GM21576 (cell line): Measurements from ENCODE around the gene NDUFB10.

ENCODE experiments used
- ATAC-seq: cut with Tn5 transposase; IDR thresholded peaks from one replicate; pipeline ENCODE4 v1.9.1; 2021; ENCODE audit warnings: mild to moderate bottlenecking, moderate library complexity; ENCODE audit not compliant: unreplicated experiment

NDUFB10 gene

DNA sequence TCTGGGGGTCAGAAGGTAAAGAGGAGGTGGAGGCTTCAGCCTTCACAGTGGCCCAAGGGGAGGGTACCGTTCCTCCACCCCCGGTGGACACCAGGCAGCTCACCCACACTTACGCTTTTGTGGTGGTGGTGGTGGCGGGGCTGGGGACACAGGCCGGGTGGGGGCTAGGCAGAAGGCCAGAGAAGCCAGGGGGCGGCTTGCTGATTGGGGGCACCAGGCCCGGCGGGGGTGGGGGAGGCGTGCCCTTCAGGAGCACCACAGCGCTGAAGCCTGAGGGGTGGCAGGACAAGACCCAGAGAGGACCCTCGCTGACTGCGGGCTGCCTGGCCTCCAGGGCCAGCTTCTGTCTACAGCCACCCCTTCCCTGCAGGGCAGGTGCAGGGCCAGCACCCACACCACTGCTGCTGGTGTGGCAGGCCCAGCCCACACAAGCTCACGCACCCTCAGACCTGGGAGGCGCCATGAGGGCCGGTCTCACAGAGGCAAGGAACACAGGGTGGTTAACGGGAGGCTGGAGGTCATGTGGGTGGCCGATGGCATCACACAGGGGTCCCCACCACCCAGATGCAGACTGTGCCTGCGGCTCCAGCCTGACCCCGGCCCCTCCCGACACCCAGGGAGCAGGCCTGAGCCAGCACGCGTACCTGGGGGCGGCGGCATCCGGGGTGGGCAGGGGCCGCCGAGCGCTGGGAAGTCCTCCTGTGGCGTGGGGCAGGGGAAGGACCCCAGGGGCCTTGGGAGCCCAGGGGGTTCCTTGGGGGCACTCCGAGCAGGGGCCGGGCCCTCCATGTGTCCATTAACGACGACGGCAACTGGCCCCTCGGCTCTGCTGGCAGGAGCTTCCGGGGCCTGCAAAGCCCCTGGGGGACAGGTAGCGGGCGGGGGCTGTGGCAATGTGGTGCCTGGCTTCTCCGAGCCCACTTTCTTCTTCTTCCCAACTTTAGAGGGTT, 39.8 kb downstream of the NDUFB10 start:
- ATAC-seq = no peak

DNA sequence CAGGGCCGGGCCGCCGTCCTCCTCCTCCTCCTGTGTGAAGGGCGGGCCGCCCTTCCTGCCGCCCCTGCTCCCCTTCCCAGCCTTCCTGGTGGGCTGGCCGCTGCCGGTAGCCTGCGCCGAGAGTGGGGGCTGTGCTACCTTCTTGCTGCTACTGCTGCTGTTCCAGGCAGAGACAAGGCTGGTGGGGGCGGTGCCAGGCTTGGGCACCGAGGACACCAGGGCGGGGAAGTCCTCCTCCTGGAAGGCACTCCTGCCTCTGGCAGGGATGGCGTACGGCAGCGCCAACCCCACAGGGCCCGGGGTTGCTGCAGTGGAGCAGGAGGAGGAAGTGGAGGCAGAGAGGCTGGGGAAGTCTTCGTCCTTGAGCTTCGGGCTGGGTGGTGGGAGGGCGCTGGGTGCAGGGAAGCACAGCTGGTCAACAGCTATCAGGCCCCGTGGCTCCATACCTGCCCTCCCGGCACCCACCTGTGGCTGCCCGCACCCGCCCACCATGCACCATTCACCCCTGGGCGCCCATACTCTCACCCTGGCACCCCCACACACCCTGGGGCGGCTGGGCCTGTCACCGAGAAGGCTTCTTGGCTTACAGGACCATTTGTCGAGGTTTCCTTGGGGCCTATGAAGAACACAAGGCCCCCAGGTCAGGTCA, 40.7 kb downstream of the NDUFB10 start:
- ATAC-seq = no peak

DNA sequence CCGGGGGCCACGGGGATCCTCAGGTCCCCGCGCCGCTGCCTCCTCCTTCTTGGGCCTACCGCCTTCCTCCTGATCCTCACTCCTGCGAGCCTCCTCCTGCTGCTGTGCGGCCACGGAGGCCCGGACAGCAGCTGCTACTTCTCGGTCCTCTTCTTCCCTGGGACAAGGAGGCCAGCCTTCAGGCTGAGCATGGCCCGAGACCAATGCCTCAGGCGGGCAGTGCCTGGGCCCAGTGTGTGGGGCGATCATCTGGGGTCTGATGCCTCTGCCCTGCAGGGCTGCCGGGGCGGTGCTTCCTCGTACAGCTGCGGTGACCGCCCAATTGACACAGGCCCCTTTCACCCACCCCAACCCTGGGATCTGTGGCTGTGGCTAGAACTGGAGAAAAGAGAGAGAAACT, 41.7 kb downstream of the NDUFB10 start:
- ATAC-seq = no peak

DNA sequence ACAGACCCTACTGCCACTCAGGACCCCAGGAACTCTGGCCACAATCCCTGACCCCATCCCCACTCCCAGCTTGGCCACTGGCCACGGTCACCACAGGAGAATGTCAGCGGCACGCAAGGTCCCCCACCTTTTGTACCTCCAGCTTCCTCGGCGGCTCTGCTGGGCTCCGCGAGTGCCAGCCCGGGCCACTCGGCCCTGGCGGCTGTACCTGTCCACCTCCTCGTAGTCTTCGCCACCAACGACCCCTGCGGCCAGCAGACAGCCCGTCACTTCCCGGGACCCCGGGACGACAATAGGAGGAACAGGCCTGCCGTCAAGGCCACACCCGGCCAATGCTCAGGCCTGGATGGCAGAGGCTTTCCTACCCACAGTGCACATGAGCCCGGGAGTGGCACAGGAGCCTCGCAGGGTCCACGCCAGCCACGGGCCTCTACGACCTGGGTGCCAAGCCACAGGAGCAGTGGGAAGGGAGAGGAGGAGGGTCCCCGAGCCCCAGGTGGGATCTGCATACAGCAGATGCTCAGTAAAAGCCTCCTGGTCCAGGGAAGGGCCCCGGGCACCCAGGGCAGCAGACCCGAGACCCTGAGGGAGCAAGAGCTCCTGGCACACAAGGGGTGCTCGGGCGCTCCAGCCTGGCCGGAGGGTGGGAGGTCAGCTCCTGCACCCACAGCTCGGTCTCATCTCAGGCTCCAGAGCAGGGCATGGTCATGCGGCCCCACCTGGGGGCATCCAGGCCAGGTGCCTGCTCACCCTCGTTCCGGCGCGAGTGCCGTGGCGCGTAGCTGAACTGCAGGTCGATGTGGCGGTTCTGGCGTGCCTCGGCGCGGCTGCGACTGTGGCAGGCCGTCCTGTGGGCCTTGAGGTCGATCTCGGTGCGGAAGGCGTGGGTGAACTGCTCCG, 42.4 kb downstream of the NDUFB10 start:
- no peak for ATAC-seq

DNA sequence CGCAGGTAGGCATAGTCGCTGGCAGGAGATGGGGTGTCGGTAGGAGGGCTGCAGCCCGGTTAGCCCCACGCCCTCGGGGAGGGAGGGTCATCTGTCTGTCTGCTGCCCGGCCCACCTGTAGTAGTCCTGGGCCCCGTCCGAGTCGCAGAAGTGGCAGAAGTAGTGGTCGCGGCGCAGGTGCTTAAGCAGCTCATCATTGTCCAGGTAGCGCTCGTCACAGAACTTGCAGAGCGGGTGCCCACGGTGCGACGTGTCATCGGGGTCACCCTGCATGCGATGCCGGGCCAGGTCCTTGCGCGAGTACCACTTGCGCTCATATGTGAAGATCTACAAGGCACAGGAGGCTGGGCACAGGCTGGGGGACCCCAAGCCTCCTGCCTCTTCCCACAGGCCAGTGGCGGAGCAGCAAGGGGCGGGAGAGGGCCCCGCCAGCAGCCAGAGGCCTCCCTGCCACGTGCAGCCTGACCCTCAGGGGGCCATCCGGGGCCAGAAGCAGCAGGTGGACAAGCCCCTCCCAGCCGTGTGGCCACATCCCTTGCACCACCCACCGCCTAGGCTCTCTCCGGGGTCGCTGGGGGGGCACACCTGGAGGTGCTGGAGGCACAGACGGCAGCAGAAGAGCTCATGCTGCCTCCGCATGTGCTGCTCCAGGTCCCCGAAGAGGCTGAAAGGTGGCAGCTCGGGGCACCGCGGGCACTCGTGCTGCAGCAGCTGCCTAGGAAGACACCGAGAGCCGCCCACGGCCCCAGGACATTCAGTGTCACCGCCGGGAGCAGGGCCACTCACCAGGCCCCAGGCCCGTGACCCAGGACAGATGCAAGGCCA, 43.3 kb downstream of the NDUFB10 start:
- ATAC-seq = no peak

DNA sequence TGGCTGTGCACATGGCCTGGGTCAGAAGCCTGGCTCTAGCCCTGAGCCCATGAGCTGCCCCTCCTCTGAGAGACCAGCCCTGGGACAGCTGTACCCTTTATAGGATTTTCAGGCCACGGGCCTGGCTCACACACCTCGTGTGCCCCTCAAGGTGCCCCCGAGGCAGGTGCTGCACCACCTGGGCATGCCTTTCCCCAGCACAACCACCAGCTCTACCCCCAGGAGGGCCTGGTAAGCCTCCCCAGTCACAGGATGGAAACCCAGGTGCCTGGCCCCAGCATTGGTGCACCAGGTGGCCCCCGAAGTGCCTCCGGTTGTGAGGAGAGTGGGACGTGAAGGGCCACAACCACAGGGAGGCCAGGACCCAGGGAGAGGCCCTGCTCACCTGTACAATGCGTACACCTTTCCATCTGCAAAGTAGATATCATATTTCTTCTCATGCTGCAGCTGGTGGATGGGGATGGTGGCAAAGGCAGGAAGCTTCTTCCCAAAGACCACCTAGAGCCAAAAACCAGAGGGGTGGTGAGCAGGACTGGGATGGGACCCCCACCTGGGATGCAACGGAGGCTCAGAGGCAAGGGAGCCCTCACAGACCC, 44.0 kb downstream of the NDUFB10 start:
- ATAC-seq = no peak

DNA sequence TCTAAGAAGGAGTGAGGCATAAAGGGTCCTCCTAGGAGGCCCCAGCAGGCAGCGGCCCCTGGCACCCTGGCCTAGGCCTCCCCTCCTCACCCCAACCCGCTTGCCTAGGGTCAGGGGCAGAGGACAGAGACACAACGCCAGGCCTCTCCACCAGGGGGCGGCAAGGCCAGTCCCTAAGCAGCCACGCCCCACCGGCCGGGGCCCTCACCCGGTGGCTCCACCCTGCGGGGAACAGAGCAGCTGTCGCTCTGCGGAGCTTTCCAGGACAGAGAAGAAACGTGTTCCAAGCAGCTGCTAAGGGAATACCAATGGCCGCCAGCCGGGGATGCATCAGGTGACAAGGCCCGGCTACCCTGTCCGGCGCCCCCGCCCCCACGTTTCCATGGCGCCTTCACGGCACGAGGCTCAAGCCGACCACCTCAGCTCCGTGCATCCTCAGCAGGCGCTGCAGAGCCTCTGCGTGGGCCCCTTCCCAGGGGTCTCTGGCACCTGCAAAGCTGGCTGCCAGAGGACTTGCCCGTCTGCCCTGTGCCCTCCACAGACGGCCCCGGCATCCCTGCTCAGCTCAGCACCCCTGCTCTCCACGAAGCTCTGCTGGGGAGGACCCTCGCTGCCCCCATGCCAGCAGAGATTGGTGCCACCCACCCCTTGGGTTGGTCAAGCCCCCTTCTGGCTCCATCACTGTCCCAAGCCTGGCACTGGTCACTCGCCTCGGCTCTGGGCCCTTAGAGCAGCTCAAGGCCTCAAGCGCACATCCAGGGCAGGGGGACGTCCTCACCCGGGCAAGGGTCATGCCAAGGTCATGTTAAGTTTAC, 44.7 kb downstream of the NDUFB10 start:
- peak; percentile 64 for ATAC-seq

DNA sequence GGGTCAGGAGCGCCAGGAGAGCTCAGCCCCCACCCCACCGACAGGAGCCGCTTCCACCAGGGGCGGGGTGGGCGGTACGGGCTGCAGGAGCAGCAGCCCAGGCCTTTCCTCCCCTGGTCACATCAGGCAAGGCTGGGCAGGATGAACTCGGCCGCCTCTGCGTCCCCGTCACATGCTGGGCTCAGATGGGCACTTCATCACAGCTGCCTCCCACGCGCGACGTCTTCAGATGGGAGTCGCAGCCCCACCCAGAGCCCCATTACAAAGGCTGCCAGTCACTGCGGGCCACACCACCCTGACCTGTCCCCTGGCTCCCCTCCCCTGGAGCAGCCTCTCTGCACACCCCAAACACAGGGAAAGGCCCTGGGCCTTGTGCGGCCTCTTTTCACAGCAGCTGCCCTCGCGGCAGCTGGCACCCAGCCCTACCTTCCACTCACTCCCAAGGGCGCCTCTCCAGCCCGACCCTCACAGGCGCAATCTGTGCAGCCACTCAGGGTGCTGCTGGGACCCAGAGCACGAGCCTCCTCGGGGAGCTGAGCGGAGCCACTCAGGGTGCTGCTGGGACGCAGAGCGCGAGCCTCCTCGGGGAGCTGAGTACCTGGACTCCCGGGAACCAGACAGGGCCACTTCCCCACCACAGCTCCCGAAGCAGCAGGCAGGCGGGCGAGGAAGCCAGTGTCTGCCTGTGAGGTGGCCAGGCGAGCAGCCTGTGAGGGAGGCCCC, 45.6 kb downstream of the NDUFB10 start:
- ATAC-seq = no peak

DNA sequence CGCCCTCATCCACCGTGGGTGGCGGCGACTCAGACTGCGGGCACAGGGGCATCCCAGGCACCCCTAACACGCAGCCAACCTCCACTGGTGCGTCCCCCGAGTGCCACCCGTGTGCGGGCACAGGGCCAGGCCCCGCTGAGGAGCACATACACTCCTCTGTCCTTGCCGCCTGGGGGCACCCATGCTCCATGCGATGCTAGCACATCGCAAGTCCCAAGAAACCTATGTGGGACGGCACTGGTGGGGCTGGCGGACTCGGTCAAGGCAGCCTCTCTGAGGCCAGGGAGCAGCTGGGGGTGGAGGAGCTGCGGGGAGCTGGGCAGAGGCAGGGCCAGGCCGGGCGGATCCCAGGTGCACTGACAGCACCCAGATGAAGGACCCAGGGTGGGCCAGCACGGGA, 46.3 kb downstream of the NDUFB10 start:
- no peak for ATAC-seq

DNA sequence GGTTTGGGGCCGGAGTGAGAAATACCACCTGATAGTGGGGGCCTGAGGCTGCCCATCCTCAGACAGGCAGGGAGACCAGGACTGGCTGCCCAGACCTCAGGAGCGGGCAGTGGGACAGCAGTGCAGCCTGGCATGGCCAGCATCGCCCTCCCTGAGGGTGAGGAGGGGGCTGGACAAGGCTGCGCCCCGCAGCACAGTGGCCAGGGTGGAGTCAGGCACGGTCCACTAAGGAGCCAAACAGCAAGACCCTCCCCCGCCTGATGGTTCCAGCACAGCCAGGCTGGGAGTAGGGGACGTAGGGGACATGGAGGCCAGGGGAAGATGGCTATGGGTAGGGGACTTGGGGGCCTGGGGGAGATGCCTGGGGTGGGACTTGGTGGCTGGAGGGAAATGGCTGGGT, 47.0 kb downstream of the NDUFB10 start:
- no peak for ATAC-seq

DNA sequence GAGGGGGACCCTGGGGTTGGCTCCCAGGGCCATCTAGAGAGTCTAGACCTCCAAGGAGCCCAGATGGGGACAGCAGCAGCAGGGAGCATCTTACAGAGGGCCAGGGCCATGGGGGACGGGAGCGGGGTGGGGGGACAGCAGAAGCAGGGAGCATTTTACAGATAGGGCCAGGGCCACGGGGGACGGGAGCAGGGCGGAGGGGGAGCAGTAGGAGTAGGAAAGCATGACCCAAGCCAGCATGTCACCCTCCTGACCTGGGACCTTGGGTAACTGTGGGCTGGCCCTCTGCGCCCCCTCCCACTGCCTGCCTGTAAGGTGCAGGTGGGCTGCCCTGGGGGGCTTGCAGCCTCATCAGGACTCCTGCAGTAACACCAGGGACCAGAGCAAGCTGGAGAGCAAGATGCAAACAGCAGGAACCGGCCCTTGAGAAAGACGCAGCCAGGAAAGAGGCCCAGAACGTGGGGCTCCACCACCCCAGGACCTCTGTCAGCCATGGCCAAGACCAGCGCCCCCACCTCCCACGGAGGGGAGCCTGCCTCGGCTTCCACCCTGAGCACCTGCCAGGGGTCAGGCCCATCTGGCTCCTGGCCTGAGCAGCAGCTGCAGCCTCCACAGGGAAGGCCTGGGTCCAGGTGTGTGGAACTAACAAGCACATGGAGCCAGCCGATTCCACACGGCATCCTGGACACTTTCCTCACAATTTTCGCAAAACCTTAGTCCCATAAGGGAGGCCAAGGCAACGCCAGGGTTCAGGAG, 47.9 kb downstream of the NDUFB10 start:
- ATAC-seq = no peak

DNA sequence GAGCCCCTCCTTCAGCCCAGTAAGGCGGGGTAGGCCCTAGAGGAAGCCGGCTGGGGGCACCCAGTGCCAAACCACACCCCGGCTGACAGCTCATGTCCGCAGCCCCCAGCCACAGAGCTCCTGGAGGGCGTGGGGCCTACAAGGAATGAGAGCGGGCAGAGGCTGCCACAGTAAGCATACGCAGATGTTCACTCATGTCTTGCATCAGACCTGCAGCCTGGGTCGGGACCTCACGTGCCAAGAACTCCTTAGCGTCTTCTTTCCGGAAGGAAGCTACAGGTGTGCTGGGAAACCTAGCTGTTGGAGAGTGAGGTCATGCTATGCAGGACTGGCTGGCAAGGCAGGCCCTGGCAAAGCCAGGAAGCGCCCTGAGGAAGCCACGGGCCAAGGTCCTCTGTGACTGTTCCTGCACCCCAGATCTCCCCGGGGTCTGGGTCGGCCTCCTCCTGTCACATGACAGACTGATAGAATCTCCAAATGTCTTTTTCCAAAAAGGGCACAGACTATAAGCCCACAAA, 48.7 kb downstream of the NDUFB10 start:
- ATAC-seq = no peak

DNA sequence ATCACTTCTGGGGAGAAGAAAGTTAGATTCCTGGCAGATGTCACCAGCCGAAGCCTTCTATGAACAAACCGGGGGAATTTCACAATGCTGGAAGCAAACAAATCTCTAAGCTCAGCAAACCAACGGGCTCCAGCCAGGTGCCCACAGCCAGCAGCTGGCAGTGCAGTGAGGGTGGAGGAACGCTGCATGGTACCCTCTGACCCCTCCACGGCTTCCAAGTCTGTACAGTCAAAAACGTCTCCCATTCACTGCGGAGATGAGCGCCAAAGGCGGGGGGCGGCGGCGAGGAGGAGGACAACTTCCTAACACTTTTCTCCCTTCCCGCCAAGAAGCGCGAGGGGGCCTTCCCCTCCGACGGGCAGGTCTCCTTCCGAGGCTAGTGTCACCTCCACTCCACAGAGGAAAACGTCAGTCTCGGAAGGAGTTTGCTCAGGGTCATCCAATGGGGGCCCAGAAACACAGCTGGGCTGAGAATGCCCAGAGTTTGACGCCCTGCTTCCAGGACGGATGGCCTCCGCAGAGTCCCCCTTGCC, 49.4 kb downstream of the NDUFB10 start:
- ATAC-seq = no peak

DNA sequence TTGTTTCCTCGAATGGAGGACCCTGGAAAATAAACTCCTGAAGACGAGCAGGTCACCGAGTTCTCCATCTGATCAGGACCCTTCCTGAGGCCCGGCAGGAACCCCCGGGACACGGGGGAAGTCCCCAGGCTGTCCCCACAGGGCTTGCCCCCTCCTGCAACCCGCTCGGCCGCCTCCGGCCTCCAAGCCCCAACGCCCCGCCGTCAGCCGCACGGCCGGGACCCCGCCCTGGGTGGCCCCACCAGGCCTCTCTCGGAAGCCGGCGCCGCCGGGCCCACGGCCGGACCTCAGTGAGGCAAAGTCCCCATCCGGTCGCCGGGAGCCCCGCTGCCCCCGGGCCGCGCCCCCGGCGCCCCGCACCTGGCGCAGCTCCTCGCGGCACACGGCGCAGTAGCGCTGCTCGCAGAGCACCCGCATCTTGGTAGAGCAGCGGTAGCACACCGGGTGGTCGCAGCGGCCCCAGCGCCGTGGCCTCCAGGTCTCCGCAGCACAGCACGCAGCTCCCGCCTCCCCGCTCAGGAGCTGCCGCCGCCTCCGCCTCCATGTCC, 49.9 kb downstream of the NDUFB10 start:
- peak; percentile 27 for ATAC-seq

DNA sequence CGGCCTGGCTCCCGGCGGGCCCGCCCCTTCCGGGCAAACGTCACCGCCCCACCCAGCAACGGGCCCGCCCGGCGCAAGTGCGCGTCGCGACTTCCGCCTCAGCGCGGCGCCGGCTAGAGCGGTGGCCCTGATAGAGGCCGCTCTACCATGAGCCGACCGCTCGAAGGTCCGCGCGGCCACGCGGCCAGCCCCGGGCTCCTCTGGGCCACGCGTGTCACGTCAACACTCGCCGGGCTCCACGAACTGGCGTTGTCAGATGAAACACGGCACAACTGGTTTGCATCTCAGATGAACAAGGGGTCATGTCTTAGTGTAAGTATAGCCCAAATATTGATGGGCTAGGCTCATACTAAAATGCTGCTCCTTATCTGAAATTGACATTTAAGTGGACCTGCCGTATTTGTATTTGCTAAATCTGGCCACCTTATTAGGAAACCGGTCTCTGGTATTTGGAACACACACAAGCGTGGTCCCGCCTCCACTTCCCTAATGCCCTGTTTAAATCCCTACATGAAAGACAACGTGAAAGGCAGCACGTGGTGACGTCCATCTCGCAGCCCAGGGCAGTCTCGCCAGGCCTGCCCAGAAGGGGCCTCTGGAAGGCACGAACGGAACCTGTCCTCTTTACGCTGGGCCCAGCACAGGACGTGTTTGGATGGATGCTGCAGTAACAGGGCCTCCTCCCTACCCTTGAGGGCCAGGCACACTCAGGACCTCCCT, 50.6 kb downstream of the NDUFB10 start, which contains the start of gene ZNF598:
Gene ZNF598, minus strand, starts transcription at position 31 of the 720 bp plus-strand sequence.
- ATAC-seq = peak; percentile 73
